GM18907 (cell line): Measurements from ENCODE around the gene RAP1A.
"Not testable (repeated sequence)": the region's sequence is repeated elsewhere in the genome, so short reads cannot be mapped to it uniquely, and the experiment has no call there.

ENCODE experiments used
- ATAC-seq: cut with Tn5 transposase; IDR thresholded peaks from one replicate; pipeline ENCODE4 v1.9.1; 2021; ENCODE audit warnings: mild to moderate bottlenecking, moderate library complexity; ENCODE audit not compliant: unreplicated experiment

RAP1A gene

GRCh38 chr1:111734856-111735255 is 115.3 kb downstream of the RAP1A start:
- ATAC-seq: no peak

DNA sequence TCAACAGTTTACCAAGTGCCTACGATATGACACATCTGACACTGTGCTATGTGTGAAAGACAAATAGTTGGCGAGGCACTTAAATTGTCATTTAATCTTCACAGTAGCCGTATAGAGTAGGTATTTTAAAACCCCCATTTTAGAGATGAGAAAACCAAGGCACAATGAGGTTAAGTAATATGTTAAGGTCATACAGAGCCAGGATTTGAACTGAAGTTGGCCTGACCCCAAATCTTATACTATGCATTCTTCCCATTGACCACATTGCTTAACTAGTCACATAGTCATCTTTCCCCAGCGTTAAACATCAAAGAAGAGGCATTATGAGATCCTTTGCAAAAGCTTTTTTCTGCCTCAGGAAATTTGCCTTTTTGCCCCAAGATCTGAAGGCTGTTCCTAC is 115.7 kb downstream of the RAP1A start:
- no peak for ATAC-seq

- no peak for ATAC-seq
These were observed 116.4 kb downstream of the RAP1A start for GRCh38 chr1:111735858-111736544.

GRCh38 chr1:111736548-111737215 is 117.1 kb downstream of the RAP1A start:
- no peak for ATAC-seq

GRCh38 chr1:111737216-111738132 is 117.9 kb downstream of the RAP1A start:
- ATAC-seq: no peak

DNA sequence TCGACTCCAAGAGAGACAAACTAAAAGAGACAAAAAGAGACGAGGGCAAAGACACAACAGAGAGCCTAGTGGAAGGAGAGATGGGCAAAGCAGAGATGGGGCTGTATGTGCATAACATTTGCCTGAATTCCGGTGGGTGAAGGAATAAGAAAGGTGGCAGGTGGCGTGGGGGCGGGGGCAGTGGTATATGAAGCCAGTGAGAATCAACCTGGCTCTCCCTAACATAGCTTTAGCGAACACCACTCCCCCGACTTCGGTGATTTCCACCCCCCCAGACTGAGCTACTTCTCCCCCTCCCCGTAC is 118.5 kb downstream of the RAP1A start:
- no peak for ATAC-seq

DNA sequence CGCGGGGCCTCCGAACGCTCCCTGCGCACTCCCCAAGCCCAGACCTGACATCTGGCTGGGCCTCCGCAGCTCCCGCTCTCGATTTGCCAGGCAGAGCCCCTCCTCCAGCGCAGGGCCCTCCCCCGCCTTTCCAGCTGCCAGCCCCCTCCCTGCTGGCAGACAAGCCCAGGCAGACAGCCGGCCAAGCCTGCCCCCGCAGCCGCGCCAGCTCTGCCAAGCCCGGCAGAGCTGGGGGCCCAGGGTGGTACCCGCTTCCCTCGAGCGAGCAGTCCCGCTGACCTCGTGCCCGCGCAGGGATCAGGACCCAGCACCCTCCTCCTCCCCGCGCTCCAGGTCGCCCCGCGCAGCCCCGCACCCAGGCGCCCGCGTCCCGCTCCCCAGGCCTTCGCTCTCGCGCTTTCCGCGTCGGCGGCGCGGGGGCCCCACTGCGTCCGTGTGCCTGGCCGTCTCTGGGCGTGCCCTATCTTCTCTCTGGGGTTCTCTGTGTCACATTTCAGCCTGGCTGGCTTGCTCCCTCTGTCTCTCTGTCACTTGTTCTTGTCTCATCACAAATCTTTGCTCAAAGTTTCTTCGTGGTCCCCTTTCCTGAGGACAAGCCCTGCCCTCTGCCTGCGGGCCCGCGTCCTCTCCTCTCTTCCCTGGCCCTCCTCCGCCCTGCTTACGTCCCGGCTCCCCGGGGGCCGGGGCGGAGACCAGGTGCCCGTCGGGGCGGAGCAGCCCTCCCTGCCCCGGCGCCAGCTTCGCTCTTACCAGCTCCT is 119.0 kb downstream of the RAP1A start:
- peak; percentile 54 for ATAC-seq

DNA sequence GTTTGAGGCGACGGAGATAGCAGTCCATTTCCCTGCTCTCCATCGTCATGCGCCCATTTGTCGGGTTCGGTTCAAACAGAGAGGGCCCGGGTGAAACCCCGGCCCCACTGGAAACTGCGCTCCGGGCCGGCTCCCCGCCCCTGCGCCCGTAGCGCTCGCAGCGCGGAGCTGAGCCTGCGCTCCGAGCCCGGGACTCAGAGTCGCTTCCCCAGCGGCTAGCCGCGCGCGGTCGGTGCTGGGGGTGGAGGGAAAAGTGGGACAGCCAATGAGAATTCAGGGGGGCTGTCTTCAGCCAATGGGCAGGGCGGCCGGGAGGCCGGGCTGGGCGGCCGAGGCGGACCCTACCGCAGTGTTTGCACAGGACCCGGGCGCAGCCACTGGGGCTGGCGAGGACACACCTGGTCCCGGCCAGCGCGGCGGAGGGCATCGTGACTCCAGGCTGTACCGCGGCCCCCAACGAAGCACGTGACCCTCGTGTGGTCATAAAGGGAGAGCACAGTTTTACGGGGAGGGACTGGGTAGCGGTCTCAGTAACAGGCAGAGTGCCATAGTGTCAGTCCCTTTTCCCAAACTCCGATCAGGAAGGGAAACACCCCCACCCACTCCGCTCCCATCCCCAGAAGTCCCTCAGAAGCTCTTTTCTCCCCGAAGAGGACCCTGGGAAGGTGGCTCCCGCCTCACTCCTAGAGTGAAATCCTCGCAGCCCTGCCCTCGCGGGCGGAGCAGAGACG is 119.8 kb downstream of the RAP1A start, which contains the start of gene INKA2:
INKA2 (minus strand) TSS at position 202 of the 731 bp plus-strand sequence; CDS start at position 49, 153 bp downstream.
- ATAC-seq: peak; percentile 83

DNA sequence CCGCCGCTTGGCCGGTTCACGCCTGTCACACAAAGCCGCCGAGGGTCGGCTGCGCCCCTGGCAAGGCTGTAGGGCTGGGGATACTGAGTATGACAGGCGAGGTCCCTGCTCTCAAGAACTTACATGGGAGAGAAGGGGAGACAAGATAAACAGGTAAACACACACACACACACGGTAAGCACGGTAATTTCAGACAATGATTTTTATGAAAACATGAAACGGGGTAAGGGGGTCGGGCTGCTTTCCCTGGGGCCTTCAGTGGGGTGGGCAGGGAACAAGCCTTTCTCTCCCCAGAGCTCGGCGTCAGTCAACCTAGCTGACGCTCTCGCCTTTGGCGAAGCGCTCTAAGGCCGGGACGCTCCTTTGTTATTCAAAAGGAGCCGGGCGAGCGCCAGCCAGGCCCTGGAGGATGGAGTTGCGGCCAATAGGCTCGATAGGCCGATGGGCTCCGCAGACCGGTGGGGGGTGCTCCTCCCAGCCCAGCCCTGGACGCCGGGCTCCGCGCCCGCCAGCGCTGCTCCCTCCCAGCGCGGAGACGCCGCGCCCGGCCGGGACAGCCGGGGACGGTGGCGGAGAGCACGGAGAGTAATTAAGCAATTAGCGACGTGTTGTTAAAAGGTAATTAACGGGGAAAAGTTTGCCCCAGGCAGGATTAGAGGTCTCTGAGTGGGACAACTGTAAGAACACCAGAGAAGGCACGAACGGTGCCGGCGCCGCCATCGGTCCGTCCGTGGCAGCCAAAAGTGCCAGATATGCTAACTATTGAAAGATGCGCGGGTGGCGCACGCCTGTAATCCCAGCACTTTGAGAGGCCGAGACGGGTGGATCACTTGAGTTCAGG is 120.6 kb downstream of the RAP1A start:
- no peak for ATAC-seq

- ATAC-seq: not testable (repeated sequence)
These were observed 122.7 kb downstream of the RAP1A start for GRCh38 chr1:111742292-111742691.

DNA sequence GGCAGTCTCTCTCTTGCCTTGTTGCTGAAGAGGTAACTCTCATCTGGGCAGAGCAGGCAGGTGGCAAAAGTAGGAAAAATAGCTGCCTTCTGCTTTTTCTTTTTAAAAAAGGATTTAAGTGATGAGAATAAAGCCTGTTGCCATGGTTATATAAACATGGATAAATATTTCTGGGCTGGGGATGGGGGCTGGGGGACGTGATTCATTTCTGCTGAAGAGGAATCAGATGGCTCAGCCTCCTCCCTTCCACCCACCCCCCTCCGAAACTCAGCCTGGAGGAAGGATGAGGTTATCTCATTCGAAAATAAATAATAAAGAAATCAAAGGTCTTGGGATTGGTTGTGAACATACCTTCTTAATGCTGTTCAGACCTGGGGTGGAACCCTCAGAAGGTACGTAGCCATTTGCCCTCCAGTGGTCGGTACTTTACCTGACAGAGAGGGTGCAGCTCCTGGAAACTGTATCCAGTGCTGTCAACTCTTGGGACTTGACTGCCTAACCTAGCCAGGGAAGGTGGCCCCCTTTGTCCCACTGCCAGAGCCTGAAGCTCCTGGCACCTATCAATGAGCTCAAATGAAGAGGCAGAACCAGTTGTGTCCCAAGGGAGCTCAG is 123.5 kb downstream of the RAP1A start:
- ATAC-seq: no peak

- ATAC-seq: no peak
These were observed 124.1 kb downstream of the RAP1A start for GRCh38 chr1:111743679-111744101.

- ATAC-seq: no peak
These were observed 126.4 kb downstream of the RAP1A start for GRCh38 chr1:111745675-111746613.

- no peak for ATAC-seq
These were observed 127.0 kb downstream of the RAP1A start for GRCh38 chr1:111746614-111746999.

DNA sequence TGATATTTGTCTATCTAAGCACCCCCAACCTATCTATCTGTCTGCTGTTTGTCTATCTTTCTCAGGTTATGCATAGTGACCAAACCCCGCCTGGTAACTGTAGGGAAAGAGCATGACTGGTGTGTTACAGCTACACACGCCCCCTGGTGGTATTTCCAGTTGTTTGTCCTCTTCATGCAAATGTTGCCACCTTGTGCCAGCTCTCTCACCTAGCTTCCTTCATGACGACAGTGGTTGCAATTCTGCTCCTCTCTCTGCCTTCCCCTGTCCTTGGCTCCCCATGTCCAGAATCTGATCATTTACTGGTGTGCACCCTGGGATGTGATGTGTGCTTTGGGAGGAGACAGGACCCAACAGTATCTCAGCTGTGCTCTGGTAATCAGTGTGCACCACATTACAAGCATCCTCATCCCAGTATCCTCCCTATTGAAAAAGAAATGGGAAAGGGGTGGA is 127.7 kb downstream of the RAP1A start:
- no peak for ATAC-seq

GRCh38 chr1:111747947-111748346 is 128.4 kb downstream of the RAP1A start:
- no peak for ATAC-seq

GRCh38 chr1:111749628-111750027 is 130.0 kb downstream of the RAP1A start:
- ATAC-seq: no peak

DNA sequence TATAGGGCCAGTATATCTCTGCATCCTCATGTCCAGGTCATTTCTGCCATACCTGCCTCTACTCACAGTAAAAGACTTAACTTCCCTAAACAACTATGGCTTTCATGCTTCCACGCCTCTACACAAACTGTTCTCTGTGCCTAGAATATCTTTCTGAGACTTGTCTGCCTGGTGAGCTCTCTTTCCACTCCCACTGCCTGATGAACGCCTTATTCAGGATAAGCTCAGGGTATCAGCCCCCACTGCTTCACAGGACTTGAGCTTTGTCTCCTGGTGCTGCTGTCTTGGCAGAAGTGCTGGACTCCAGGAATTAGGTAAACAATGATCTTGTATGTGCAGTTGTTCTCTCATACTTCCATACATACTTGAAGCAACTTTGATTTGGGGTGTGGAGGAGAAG is 131.3 kb downstream of the RAP1A start:
- no peak for ATAC-seq
